Measurements from ENCODE around the gene PTGS2.
A peak's percentile ranks its signal among the peaks of the same experiment; 100 is the strongest.

Gene PTGS2

GRCh38 chr1:186680245-186681061 is at the start of gene PTGS2:
PTGS2 (minus strand) TSS chr1:186680423; CDS start chr1:186680290, 133 bp downstream.
- peak; percentile 89 for DNase-seq

GRCh38 chr1:186722711-186723309 is 42.6 kb upstream of the PTGS2 start:
- no peak for DNase-seq

GRCh38 chr1:186717286-186717685 is 37.1 kb upstream of the PTGS2 start:
- no peak for DNase-seq

- DNase-seq = no peak
Observed at GRCh38 chr1:186715887-186716809, 35.9 kb upstream of the PTGS2 start.

DNA sequence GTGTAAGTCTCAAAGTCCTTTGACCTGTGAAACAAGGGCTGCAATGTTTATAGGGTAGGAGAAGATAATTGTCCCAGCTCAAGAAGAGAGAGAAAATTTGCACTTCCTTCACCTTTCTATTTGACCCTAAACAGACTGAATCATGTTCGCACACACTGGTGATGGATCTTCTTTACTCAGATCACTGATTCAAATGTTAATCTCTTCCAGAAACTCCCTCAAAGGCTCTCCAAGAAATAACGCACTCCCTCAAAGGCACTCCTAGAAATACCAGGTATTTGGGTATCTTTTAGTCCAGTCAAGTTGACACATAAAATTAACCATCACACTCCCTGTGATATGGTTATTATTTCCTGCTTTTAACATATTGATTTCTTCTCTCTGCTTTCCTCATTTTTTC is 30.5 kb upstream of the PTGS2 start:
- no peak for DNase-seq

DNA sequence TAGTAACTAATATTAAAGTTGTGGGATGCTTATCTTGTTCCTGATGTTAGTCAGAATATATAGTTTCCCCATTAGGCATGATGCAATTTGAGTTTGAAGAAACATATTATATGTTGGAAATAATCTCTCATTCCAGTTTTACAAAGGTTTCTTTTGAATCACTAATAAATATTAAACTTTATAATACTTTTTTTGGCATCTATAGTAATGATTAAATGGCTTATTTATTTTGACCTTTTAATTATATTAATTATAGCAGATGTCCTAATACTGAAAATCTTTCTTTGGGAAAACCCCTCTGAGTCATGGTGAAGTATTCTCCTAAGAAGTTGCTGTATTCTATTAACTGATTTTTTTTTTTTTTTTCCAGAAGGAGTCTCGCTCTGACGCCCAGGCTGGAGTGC is 28.5 kb upstream of the PTGS2 start:
- no peak for DNase-seq

GRCh38 chr1:186703209-186703766 is 23.1 kb upstream of the PTGS2 start:
- no peak for DNase-seq

GRCh38 chr1:186700722-186701121 is 20.5 kb upstream of the PTGS2 start:
- no peak for DNase-seq

DNA sequence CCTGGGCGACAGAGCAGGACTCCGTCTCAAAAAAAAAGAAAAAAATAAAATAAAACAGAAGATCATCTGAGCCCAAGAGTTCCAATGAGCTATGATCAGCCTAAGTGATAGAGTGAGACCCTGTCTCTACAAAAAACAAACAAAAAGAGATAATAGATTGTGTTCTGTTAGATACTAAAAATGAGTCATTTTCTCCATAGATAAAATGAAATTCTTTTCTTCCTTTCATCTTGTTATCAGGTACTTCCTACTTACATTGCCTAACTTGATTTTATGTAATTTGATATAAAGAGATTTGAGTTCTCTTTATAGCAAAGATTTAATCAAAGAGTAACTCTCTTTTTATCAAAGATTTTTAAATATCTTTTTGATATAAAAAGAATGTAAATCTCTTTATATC is 19.3 kb upstream of the PTGS2 start:
- DNase-seq = no peak

DNA sequence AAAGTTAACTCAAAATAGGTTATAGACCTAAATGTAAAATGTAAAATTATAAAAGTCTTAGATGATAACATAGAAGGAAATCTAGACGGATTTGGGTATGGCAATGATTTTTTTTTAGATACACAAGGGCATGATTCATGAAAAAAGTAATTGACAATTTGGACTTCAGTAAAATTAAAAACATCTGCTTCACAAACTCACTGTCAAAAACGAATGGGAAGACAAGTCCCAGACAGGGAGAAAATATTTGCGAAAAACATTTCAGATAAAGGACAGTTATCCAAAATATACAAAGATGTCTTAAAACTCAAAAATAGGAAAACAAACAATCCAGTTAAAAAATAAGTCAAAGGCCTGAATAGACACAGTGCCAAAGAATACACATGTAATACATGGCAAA is 9.7 kb upstream of the PTGS2 start:
- DNase-seq = no peak

- DNase-seq = no peak
Observed at GRCh38 chr1:186689376-186689775, 9.2 kb upstream of the PTGS2 start.

- DNase-seq = no peak
Observed at GRCh38 chr1:186683652-186684410, 3.6 kb upstream of the PTGS2 start.

- DNase-seq = no peak
Observed at GRCh38 chr1:186682736-186683135, 2.5 kb upstream of the PTGS2 start.

DNA sequence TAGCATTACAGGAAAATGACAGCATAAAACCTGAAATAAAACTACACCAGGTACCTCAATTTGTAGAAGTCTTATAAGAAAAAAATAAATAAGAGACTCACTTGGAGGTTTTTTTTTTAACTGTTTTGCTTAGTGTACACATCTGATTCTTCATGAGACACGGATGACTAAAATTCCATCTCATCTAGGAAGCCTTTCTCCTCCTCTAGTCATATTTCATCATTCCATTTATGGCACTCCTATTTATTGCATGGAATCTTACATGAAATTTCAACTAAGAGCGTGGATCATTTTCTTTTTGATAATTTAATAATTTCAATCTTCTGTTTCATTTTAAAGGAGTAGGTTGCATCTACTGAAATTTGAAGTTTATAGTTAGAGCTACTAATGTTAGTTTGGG is 1.6 kb upstream of the PTGS2 start:
- DNase-seq = no peak

- no peak for DNase-seq
Observed at GRCh38 chr1:186681121-186681520, 898 bp upstream of the PTGS2 start.

DNA sequence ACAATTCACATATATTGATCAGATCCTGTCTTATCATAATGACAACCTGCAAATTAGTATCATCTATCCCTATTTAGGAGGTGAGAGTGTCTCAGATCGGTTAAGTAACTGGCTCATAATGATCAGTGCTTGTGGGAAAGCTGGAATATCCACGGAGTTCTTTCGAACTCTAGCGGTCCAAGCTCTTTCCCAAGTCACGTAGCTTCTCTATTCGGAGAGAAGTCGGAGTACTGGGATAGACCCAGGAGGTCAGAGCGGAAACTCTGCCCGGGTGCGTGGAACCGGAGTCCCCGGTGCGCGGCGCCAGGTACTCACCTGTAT is 339 bp downstream of the PTGS2 start:
- DNase-seq = no peak

- no peak for DNase-seq
Observed at GRCh38 chr1:186678155-186678554, 2.1 kb downstream of the PTGS2 start.

DNA sequence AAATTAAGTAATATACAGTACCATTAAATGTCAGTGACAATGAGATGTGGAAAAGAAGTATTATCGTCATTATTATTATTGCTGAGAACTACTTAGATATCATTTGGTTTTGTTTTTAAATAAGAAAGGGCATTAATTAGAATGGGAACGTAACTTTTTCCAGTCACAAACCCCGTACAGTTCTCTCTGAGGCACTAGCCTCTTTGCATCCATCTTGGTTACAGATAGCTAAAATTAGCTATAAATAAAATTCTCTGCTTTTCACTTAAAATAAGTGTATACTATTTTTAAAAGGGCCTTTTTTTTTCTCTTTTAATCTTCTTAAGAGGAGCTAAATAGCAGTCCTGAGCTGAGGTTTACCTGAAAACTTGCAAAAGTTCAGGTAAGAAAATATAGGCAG is 7.6 kb downstream of the PTGS2 start:
- DNase-seq = no peak

- DNase-seq = no peak
Observed at GRCh38 chr1:186672131-186672530, 8.1 kb downstream of the PTGS2 start.

DNA sequence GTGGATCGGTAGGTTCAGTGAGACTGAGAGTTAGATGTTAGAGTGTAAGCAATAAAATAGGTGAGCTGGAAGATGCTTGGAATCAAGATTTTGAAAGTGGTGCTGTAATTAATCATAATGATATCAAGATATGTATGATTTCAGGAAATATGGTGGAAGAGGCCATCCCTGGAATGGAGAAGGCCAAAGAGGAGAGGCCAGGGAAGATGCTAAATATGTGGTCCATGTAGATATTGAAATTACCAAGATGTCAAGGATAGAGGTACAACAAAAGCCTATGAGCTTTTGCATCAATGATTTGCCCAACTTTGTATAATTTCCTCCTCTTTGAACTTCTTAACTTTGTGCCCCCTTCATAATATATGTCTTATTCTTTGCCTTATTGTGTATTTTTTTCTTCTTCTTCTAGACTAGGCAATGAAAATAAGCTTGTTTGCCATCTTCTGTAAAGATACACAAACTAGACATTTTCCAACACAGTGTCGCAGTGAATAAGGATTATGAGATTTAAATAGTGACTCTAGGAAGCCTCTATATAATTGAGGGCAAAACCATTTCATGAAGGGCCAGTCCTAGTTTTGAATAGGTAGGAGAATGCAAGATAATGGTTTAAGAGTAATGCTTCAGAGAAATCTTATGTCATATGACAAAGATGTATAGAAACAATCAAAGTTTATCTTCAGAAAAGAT is 8.9 kb downstream of the PTGS2 start:
- no peak for DNase-seq

- no peak for DNase-seq
Observed at GRCh38 chr1:186670297-186671135, 9.7 kb downstream of the PTGS2 start.
